GM18520 (cell line): ENCODE measurements around the gene PRSS33.

Experiments used
- ATAC-seq: cut with Tn5 transposase; IDR thresholded peaks from one replicate; pipeline ENCODE4 v1.9.1; 2021; ENCODE audit not compliant: unreplicated experiment

PRSS33 gene

GRCh38 chr16:2787406-2787805, at the start of gene PRSS33:
TSS of gene PRSS33 (minus strand) at chr16:2787560. CDS start at chr16:2786547, 1,013 bp downstream.
- ATAC-seq: no peak

- no peak for ATAC-seq
These were observed 49.5 kb upstream of the PRSS33 start for GRCh38 chr16:2836646-2837508.

- no peak for ATAC-seq
These were observed 48.5 kb upstream of the PRSS33 start for GRCh38 chr16:2835638-2836493.

- ATAC-seq: no peak
These were observed 47.6 kb upstream of the PRSS33 start for GRCh38 chr16:2834968-2835367.

GRCh38 chr16:2833776-2834175, 46.4 kb upstream of the PRSS33 start:
- ATAC-seq: no peak

- no peak for ATAC-seq
These were observed 43.8 kb upstream of the PRSS33 start for GRCh38 chr16:2831203-2831602.

- no peak for ATAC-seq
These were observed 43.0 kb upstream of the PRSS33 start for GRCh38 chr16:2830355-2830695.

GRCh38 chr16:2829501-2830354, 42.4 kb upstream of the PRSS33 start, which contains the start of gene ZG16B:
TSS of gene ZG16B (plus strand) at chr16:2830303. CDS start at chr16:2830442, 139 bp downstream.
- ATAC-seq: no peak

GRCh38 chr16:2828876-2829430, 41.6 kb upstream of the PRSS33 start:
- no peak for ATAC-seq

GRCh38 chr16:2828521-2828840, 41.1 kb upstream of the PRSS33 start:
- no peak for ATAC-seq

- ATAC-seq: no peak
These were observed 40.6 kb upstream of the PRSS33 start for GRCh38 chr16:2827831-2828520.

GRCh38 chr16:2827374-2827791, 40.0 kb upstream of the PRSS33 start:
- no peak for ATAC-seq

GRCh38 chr16:2826591-2827373, 39.4 kb upstream of the PRSS33 start:
- ATAC-seq: no peak

GRCh38 chr16:2825906-2826305, 38.5 kb upstream of the PRSS33 start:
- ATAC-seq: no peak

GRCh38 chr16:2825049-2825742, 37.8 kb upstream of the PRSS33 start:
- ATAC-seq: no peak

GRCh38 chr16:2824626-2825025, 37.3 kb upstream of the PRSS33 start:
- no peak for ATAC-seq

GRCh38 chr16:2822496-2822895, 35.1 kb upstream of the PRSS33 start:
- ATAC-seq: no peak

GRCh38 chr16:2822158-2822495, 34.8 kb upstream of the PRSS33 start:
- ATAC-seq: no peak
